GM19035 (cell line): ENCODE results near the gene CNPPD1.

ENCODE experiments used
- ATAC-seq: cut with Tn5 transposase; IDR thresholded peaks from one replicate; pipeline ENCODE4 v1.9.1; 2021; ENCODE audit not compliant: unreplicated experiment

The CNPPD1 gene

GRCh38 chr2:219176818-219177551 lies at the start of gene CNPPD1:
CNPPD1 (minus strand) TSS chr2:219176925; CDS start chr2:219176828, 97 bp downstream.
- peak; percentile 61 for ATAC-seq

- ATAC-seq, result no peak
Measured at GRCh38 chr2:219225350-219225749, 48.6 kb upstream of the CNPPD1 start.

DNA sequence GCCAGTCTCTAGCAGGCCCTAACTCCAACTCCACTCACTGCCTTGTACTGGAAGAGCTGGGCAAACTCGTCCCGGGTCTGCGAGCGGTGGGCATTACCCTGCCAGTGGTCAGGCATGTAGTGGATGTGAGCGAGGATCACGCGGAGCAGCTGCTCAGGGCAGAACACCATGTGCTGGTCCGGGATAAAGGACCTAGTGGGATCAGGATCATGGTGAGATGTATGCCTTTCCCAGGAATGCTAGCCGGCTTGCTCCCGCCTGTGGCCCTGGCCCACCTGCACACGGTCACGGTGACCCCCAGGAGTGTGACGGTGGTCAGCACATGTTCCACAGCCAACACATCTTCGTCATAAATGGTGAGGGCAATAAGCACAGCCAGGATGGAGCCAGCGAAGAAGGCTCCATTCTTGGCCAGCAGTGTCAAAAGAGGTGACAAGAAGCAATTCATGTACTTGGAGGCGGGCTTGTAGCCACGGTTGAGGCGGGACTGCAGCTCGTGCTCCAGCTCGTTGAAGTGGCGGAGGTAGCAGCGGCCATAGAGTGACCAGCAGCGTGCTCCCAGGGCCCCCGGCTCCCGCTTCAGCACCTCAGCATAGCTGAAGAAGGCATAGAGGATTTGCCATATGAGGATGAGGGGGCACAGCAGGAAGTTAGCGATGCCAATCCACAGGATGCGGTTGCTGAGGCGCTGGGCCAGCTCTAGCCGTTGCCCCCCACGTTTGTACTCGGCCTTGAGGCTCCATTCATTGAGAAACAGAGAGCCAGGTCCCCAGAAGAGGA lies 47.3 kb upstream of the CNPPD1 start:
- ATAC-seq, result no peak

DNA sequence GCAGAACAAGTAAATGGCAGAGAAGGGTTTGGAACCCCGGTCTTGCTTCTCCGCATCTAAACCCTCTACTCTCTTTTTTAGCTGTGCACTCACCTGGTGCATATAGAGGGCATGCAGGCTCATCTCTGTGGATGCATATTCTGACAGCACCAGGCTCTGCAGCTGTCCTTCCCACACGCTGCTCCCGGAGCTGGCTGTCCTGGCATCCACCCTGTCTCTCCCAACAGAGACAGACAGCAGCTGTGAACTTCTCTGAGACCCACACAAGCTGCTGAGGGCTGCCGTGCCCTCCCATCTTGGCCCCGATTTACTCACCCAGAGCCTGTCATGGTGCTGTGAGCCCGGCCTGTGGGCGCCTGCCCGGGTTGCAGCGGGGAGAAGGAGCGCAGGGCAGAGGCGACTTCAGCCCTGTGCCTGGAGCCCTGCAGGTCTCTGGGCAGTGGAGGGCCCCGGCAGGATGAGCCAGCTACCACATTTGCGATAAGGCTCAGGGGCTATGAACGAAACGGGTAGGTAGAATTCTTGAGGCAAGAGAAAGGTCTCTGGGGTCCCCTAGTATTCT lies 45.3 kb upstream of the CNPPD1 start:
- ATAC-seq, result no peak

DNA sequence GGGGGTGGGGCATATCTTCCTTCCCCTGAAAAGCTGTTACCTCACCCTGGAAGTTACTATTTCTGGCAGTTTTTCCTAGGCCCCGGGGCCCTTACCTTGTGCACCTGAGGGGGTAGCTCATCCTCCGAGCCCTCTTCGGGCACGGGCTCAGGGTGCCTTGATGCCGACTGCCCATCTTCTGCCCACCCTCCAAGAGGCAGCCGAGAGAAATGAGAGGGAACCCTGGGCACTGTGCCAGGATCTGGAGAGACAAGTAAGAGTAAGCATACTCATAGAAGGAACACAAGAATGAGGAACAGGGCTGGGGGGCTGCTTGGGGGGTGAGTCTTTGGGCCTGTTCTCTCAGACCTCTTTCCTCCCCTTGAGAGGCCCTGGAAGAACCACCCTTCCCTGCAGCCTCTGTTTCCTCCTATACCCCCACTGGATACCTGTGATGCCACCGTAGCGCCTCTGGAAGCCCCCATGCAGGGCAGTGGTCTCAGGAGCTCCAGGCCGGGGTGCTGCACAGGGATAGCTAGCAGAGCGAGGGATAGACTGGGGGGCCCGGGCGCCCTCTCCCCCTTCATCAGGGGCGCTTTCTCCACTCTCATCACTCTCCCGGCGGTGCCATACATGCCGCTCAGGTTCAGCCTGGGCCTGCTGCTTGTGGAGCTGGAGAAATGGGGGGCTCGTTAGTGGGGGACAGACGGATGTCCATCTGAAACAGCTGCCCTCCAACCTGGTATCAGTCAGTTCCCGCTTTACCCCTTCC lies 44.1 kb upstream of the CNPPD1 start:
- ATAC-seq, result no peak

- ATAC-seq, result no peak
Measured at GRCh38 chr2:219219784-219220532, 43.2 kb upstream of the CNPPD1 start.

DNA sequence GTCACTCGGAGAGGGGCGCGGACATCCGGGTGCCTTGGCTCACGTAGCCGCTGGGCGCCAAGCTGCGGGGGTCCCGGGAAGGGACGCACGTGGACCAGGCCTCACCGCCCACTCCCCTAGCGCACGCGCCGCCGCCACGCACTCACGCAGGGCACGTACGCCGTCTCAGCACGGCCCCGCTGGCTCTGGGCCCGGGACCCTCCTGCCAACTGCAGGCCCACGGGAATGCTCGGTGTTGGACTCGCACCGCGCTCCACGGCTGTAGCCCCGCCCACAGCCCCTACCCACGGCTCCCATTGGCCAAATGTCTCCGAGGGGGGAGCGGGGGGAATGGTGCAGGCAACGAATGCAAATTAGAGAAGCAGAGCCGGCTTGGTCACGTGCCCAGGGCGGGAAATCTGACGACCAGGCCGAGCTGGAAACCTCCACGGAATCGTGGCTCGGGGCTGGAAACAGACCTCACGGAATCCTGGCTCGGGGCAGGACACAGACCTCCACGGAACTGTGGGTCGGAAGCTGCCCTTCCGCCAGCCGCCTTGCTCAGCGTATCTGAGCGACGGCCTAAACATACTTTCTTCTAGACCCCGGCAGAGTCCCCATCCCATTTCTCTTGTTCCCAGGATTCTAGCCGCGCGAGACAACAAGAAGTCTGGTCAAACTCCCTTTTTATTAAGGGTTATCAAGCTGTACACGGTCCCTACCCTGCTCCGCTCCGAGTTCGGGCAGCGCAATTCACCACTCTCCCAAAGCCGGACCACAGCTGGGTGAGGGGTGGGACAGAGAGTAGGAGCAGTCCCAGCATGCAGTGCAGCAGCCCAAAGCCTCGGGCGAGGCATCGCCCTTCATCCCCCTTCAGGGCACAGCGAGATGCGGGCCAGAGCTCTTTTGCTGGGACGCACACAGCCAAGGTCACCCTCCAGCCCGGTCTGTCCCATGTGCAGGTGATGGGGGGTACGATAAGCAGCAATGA lies 42.3 kb upstream of the CNPPD1 start, which contains the start of gene ABCB6:
TSS of gene ABCB6 (minus strand) at position 227 of the 970 bp plus-strand sequence. CDS start 285 bp downstream, outside the sequence.
- ATAC-seq, result peak; percentile 77

DNA sequence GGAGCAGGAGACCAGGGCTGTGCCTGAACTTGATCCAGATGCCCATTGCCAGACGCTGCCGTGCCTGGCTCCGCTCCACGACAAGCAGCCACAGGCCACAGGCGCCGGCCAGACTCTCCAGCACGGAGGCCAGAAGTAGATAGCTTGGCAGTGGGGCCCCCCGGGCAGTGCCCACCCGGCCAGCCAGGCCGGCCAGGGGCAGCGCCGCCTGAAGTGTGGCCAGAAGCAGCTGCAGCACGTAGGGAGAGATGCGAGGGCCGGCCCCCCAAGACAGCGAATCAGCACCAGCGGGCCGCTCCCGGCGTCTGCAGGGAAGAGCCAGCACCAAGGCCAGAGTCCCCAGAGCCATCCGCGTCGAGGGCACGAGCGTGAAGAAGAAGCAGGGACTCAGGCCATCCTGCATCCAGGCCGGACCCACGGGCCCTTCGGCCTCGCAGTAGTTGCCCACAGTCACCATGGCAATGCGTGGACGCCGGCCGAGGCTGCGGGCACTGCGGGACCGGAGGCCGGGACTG lies 41.5 kb upstream of the CNPPD1 start:
- peak; percentile 31 for ATAC-seq

GRCh38 chr2:219216535-219216915 lies 39.8 kb upstream of the CNPPD1 start:
- no peak for ATAC-seq

GRCh38 chr2:219215871-219216534 lies 39.3 kb upstream of the CNPPD1 start:
- ATAC-seq, result no peak

DNA sequence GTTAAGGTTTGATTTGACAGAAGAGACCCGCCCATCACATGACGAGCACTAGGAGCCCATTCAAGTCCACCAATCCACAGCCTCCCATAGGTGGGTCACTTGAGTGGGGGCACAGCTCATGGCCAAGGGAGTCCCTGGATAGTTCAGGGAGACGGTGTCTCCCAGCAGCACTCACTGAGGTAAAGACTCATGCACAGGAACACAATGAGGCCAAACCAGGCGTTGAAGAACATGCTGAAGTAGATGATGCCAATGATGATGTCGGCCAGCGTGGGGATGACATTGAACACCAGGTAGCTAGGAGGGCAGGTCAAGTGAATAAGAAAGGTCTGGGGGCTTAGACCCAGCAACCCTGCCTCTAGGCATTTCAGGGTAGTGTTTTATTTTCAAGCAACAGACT lies 38.1 kb upstream of the CNPPD1 start:
- no peak for ATAC-seq

DNA sequence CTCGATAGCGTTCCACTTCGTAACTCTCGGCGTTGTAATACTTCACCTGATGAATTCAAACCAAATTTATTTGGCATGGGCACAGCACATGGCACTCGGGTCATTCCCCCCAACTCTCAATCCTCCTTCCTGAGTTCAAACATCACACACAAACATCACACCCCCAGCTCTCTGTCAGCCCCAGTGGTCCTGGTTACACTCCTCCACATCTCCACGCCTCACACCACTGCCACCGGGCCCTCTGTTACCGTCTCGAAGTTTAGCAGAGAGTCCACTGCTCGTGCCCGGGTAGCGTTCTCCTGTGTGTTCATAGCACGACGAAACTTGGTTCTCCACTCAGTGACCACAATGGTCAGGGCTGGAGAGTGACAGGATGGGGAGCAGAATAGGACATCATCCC lies 37.4 kb upstream of the CNPPD1 start:
- no peak for ATAC-seq

DNA sequence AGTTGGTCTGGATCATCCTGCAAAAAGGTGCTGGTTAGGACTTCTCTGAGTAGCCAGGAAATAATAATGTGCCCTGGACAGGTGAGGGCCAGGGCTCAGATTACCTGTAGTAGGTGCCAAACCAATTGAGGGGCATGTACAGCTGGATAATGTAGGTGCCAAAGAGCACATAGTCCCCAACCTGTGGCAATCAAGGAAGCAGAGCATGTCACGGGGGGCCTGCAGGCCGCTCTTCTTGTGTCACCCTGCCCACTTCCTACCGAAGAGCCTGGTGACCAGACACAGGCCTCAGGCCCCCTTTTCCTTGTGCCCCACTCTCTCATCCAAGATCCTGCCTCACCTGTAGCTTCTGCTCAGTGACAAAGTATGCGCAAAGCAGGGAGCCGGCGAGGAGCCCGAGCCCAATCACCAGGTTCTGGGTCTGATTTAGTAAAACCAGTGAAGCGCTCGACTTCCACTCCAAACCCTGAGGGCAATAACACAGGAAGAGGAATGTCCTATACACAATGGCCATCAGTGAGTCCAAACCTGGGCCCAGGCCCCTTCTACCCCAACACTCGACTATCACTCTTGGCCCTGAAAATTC lies 36.9 kb upstream of the CNPPD1 start:
- ATAC-seq, result no peak

- no peak for ATAC-seq
Measured at GRCh38 chr2:219213026-219213415, 36.3 kb upstream of the CNPPD1 start.

DNA sequence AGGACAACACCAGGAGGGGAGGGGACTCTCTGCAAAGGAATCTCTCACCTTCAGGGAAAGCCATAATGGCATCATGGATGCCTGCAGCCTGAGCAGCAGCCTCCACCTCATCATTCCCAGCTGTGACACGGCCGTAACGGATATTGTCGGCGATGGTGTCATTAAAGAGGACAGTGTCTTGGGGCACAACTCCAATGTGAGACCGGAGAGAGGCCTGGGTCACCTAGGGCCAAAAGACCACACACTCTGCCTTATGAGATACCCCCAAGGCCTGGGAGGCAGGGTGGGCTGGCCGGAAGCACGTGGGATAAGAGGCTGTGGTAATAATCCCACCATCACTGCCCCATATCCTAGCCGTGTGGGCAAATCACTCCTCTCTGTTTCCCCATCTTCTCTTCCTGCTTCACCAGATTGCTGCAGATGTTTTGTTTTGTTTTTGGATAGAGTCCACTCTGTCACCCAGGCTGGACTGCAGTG lies 34.2 kb upstream of the CNPPD1 start:
- ATAC-seq, result no peak

GRCh38 chr2:219210196-219210885 lies 33.6 kb upstream of the CNPPD1 start:
- no peak for ATAC-seq
